H9 (cell line): ENCODE measurements around the gene CMTM4. TPM values are rescaled to one million over a fixed set of nuclear protein-coding genes. Genes with fewer than 3 reads are reported as not detected.

Source experiments
- DNase-seq: peaks from one replicate; pipeline ENCODE4 v3.0.0-alpha.2; 2017
- H2AFZ ChIP-seq: one replicate; pipeline ENCODE4 v1.6.1; 2013; ENCODE audit warnings: mild to moderate bottlenecking, low read length, control low read depth, moderate library complexity
- H2AK5ac ChIP-seq: 2 replicates; pipeline ENCODE4 v1.6.1; 2013; ENCODE audit warnings: low read length, control low read depth, mixed read lengths; ENCODE audit not compliant: insufficient read length
- H2BK120ac ChIP-seq: one replicate; pipeline ENCODE4 v1.6.1; 2013; ENCODE audit warnings: low read depth, mild to moderate bottlenecking, low read length, control low read depth, inconsistent platforms; ENCODE audit not compliant: poor library complexity, severe bottlenecking
- H2BK12ac ChIP-seq: 2 replicates; pipeline ENCODE4 v1.6.1; 2013; ENCODE audit warnings: low read length, control low read depth, mixed read lengths, low read depth; ENCODE audit not compliant: insufficient read length
- H2BK15ac ChIP-seq: 2 replicates; pipeline ENCODE4 v1.6.1; 2013; ENCODE audit warnings: low read depth, low read length, control low read depth
- H2BK20ac ChIP-seq: one replicate; pipeline ENCODE4 v1.6.1; 2013; ENCODE audit warnings: low read depth, mild to moderate bottlenecking, low read length, control low read depth, inconsistent platforms; ENCODE audit not compliant: poor library complexity, severe bottlenecking
- H2BK5ac ChIP-seq: 2 replicates; pipeline ENCODE4 v1.6.1; 2013; ENCODE audit warnings: low read length, control low read depth, mixed read lengths; ENCODE audit not compliant: insufficient read length
- H3K14ac ChIP-seq: 2 replicates; pipeline ENCODE4 v1.6.1; 2013; ENCODE audit warnings: low read length, control low read depth; ENCODE audit not compliant: insufficient read depth
- H3K18ac ChIP-seq: 2 replicates; pipeline ENCODE4 v1.6.1; 2013; ENCODE audit warnings: low read depth, mild to moderate bottlenecking, mixed read lengths, low read length, control low read depth; ENCODE audit not compliant: insufficient read length
- H3K23ac ChIP-seq: 2 replicates; pipeline ENCODE4 v1.6.1; 2013; ENCODE audit warnings: low read length, control low read depth, mixed read lengths, low read depth; ENCODE audit not compliant: insufficient read length
- H3K23me2 ChIP-seq: 2 replicates; pipeline ENCODE4 v1.6.1; 2013; ENCODE audit warnings: low read depth, mild to moderate bottlenecking, mixed read lengths, low read length, control low read depth; ENCODE audit not compliant: insufficient read length, poor library complexity, severe bottlenecking
- H3K27ac ChIP-seq: 2 replicates; pipeline ENCODE4 v1.5.1; 2013; ENCODE audit warnings: low read length, control low read depth, mixed read lengths, low read depth; ENCODE audit not compliant: insufficient read length
- H3K27me3 ChIP-seq: 2 replicates; pipeline ENCODE4 v1.6.1; 2013; ENCODE audit warnings: low read length, control low read depth, inconsistent platforms; ENCODE audit not compliant: insufficient read depth
- H3K4ac ChIP-seq: 2 replicates; pipeline ENCODE4 v1.6.1; 2013; ENCODE audit warnings: low read depth, mild to moderate bottlenecking, control low read depth, inconsistent platforms, low read length, moderate library complexity
- H3K4me1 ChIP-seq: 2 replicates; pipeline ENCODE4 v1.6.1; 2013; ENCODE audit warnings: low read length, control low read depth, inconsistent platforms; ENCODE audit not compliant: insufficient read depth
- H3K4me2 ChIP-seq: 2 replicates; pipeline ENCODE4 v1.6.1; 2013; ENCODE audit warnings: low read length, control low read depth, mixed read lengths; ENCODE audit not compliant: insufficient read length, insufficient read depth
- H3K56ac ChIP-seq: 2 replicates; pipeline ENCODE4 v1.6.1; 2013; ENCODE audit warnings: low read depth, mild to moderate bottlenecking, mixed read lengths, low read length, control low read depth; ENCODE audit not compliant: insufficient read length
- H3K79me1 ChIP-seq: 2 replicates; pipeline ENCODE4 v1.6.1; 2013; ENCODE audit warnings: low read depth, mild to moderate bottlenecking, moderate library complexity, low read length, control low read depth, inconsistent platforms; ENCODE audit not compliant: insufficient read depth, poor library complexity, severe bottlenecking
- H3K79me2 ChIP-seq: 2 replicates; pipeline ENCODE4 v1.6.1; 2013; ENCODE audit warnings: low read length, control low read depth, inconsistent platforms; ENCODE audit not compliant: insufficient read depth
- H3K9ac ChIP-seq: 2 replicates; pipeline ENCODE4 v1.6.1; 2013; ENCODE audit warnings: low read length, control low read depth, mixed read lengths; ENCODE audit not compliant: insufficient read length; ENCODE audit errors: extremely low read depth
- H3K9me3 ChIP-seq: one replicate; pipeline ENCODE4 v1.6.1; 2013; ENCODE audit warnings: low read depth, low read length, inconsistent platforms; ENCODE audit not compliant: control insufficient read depth
- H3T11ph ChIP-seq: one replicate; pipeline ENCODE4 v1.6.1; 2013; ENCODE audit warnings: mild to moderate bottlenecking, low read length, control low read depth, inconsistent platforms
- H4K20me1 ChIP-seq: one replicate; pipeline ENCODE4 v1.6.1; 2013; ENCODE audit not compliant: control insufficient read depth, insufficient read length, insufficient read depth
- H4K5ac ChIP-seq: 2 replicates; pipeline ENCODE4 v1.6.1; 2013; ENCODE audit warnings: low read depth, mild to moderate bottlenecking, mixed read lengths, low read length, control low read depth; ENCODE audit not compliant: insufficient read length
- H4K8ac ChIP-seq: replicated peaks from 2 replicates; pipeline ENCODE4 v1.6.1; 2013; ENCODE audit warnings: low read length, control low read depth, mixed read lengths, low read depth; ENCODE audit not compliant: insufficient read length
- H4K91ac ChIP-seq: 2 replicates; pipeline ENCODE4 v1.6.1; 2013; ENCODE audit warnings: low read depth, mild to moderate bottlenecking, moderate library complexity, mixed read lengths, low read length, control low read depth; ENCODE audit not compliant: insufficient read length
- H3K27ac Mint-ChIP-seq, 3 experiments: 2 replicates in 2 of 3; 3 replicates in 1 of 3; pipeline ENCODE4 v1.8.0; 2020 to 2021; ENCODE audit warnings: mixed read lengths in 3 of 3, mild to moderate bottlenecking in 1 of 3, moderate library complexity in 1 of 3
- H3K27me3 Mint-ChIP-seq: 2 replicates; pipeline ENCODE4 v1.8.0; 2021; ENCODE audit warnings: low read depth, mild to moderate bottlenecking, moderate library complexity, mixed read lengths
- H3K36me3 Mint-ChIP-seq, 3 experiments: 2 replicates in 2 of 3; 3 replicates in 1 of 3; pipeline ENCODE4 v1.8.0; 2020 to 2021; ENCODE audit warnings: low read depth in 3 of 3, mixed read lengths in 3 of 3; ENCODE audit not compliant: insufficient read depth in 1 of 3
- H3K4me1 Mint-ChIP-seq, 2 experiments: 2 replicates each; pipeline ENCODE4 v1.8.0; 2020; ENCODE audit warnings: mixed read lengths in 2 of 2
- H3K4me3 Mint-ChIP-seq, 2 experiments: 2 replicates in 1 of 2; 3 replicates in 1 of 2; pipeline ENCODE4 v1.8.0; 2020 to 2021; ENCODE audit warnings: mild to moderate bottlenecking in 2 of 2, mixed read lengths in 2 of 2, moderate library complexity in 1 of 2
- H3K9me3 Mint-ChIP-seq, 2 experiments: 2 replicates in 1 of 2; 3 replicates in 1 of 2; pipeline ENCODE4 v1.8.0; 2020; ENCODE audit warnings: mild to moderate bottlenecking in 2 of 2, mixed read lengths in 2 of 2, moderate library complexity in 1 of 2
- WGBS: extraction: QIAGEN DNeasy Blood & Tissue Kit; methylation state at CpG from one replicate; pipeline ENCODE4 v1.1.7; 2013; ENCODE audit warnings: missing lambda C conversion rate, low lambda C conversion rate, mixed read lengths; ENCODE audit not compliant: insufficient read length; ENCODE audit errors: extremely low coverage; 5-methylcytosine and 5-hydroxymethylcytosine counted together
- total RNA-seq: library from RNA; stranded (reverse); gene quantifications from 2 replicates; pipeline ENCODE4 v1.2.1, GENCODE V29; 2021
- TF ChIP-seq, protein P1 (sequence below): fragments of 200-600 bp; sonication (generic); conservative IDR thresholded peaks from 3 replicates; pipeline ENCODE4 v1.8.0; 2021; ENCODE audit warnings: antibody characterized with exemption, mild to moderate bottlenecking

The CMTM4 gene
- total RNA-seq, 1 experiment from 2014 or later, result 40.5 TPM

DNA sequence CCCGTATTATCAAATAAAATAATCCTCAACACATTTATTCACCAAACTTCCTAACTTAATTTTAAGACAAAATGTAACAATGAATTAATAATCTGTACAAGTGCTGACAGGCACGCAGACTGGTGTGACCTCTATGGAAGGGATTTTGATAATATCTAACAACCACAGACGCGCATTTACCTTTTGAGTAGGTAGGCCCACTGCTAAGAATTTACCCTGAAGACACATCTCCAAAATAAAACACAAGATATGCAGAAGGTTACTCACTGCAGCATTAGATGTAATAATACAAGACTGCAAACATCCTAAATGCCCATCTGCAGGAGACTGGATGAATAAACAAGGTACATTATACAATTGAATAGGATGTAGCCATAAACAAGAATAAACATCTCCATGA lies 22.7 kb upstream of the CMTM4 start:
- Histone ChIP-seq H3K23me2 (no peaks in the 10 kb centered on the region), H3K79me2 (no peaks in the 10 kb centered on the region), H3K9me3 (no peaks in the 10 kb centered on the region), H2AK5ac (no peak overlapping the region), H3K27me3 (no peaks in the 10 kb centered on the region), H3K27ac (no peak overlapping the region), H4K20me1 (no peaks in the 10 kb centered on the region), H3T11ph (no peak overlapping the region), H2BK5ac (no peak overlapping the region), H4K5ac (no peak overlapping the region), H2BK20ac (no peak overlapping the region), H3K56ac (no peak overlapping the region), H3K9ac (no peak overlapping the region), H4K91ac (no peak overlapping the region), H2BK12ac (no peak overlapping the region), H4K8ac (no peak overlapping the region), H3K4me2 (no peak overlapping the region), H2BK120ac (no peak overlapping the region), H2BK15ac (no peak overlapping the region), H3K4me1 (no peaks in the 10 kb centered on the region), H3K23ac (no peak overlapping the region), H3K14ac (no peak overlapping the region), H3K79me1 (no peaks in the 10 kb centered on the region), H3K4ac (no peak overlapping the region), H3K18ac (no peak overlapping the region), H2AFZ (no peak overlapping the region)
- whole genome bisulfite sequencing, result 100% methylated on average over 1 of the region's 4 CpGs
- H3K4me3 Mint-ChIP-seq, result no peak overlapping the region
- TF ChIP-seq, protein P1, sequence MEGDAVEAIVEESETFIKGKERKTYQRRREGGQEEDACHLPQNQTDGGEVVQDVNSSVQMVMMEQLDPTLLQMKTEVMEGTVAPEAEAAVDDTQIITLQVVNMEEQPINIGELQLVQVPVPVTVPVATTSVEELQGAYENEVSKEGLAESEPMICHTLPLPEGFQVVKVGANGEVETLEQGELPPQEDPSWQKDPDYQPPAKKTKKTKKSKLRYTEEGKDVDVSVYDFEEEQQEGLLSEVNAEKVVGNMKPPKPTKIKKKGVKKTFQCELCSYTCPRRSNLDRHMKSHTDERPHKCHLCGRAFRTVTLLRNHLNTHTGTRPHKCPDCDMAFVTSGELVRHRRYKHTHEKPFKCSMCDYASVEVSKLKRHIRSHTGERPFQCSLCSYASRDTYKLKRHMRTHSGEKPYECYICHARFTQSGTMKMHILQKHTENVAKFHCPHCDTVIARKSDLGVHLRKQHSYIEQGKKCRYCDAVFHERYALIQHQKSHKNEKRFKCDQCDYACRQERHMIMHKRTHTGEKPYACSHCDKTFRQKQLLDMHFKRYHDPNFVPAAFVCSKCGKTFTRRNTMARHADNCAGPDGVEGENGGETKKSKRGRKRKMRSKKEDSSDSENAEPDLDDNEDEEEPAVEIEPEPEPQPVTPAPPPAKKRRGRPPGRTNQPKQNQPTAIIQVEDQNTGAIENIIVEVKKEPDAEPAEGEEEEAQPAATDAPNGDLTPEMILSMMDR, result no peak
- H3K36me3 Mint-ChIP-seq, result peaks cover 18 to 55% (median 33%) of the 10 kb centered on the region in 3 experiments; a peak in 6 of 7 replicates
- no peaks in the 10 kb centered on the region for H3K27me3 Mint-ChIP-seq
- peaks cover 0 to 6% of the 10 kb centered on the region in 2 experiments; a peak in 1 of 4 replicates for H3K4me1 Mint-ChIP-seq
- no peak for DNase-seq
- no peak overlapping the region for H3K27ac Mint-ChIP-seq
- H3K9me3 Mint-ChIP-seq, result no peaks in the 10 kb centered on the region
